ENCODE data around the gene ZSWIM4.
A peak's percentile ranks its signal among the peaks of the same experiment; 100 is the strongest.
"Not testable (repeated sequence)": the region's sequence is repeated elsewhere in the genome, so short reads cannot be mapped to it uniquely, and the experiment has no call there.

Gene ZSWIM4

DNA sequence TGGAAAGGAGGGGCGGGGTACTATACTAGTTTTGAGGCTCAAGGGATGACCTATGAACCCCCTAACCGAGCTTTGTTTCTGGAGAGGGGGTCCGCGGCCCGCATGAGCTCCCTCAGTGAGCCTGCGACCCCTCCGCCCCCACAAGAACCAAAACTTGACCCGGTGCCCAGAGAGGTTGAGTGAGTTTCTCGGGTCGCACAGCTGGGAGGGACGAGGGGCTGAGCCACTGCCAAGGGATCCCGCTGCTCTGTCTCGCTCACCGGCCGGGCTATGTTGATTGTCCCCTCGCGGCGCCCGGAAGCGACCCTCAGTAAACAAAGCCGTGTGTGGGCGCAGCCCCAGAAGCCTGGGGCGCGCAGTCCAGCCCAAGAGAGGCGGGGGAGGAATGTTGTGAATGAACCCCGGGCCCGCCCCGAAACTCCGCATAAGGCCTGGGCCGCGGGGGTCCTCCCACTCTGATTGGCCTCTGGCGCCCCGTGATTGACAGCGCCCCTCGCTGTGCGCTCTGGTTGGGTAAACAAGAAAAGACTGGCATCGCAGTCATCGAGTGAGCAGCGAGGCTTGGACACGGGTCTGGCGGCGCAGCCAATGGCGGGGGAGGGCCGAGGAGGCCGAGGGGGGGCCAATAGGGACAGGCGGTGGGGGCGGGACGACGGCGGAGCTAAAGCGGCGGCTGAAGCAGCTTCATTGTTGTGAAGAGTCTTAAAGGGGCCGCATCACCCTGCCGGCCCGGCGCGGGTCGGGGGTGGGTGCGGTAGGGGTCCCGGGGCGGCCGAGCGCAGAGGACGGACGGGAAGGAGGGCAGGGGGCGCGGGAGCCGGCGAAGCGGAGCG, at the start of gene ZSWIM4:
ZSWIM4 (plus strand) TSS at position 687 of the 833 bp plus-strand sequence. CDS start 206 bp downstream, outside the sequence.
- peak; percentile 99 for DNase-seq (ENCODE audit: low spot score)

DNA sequence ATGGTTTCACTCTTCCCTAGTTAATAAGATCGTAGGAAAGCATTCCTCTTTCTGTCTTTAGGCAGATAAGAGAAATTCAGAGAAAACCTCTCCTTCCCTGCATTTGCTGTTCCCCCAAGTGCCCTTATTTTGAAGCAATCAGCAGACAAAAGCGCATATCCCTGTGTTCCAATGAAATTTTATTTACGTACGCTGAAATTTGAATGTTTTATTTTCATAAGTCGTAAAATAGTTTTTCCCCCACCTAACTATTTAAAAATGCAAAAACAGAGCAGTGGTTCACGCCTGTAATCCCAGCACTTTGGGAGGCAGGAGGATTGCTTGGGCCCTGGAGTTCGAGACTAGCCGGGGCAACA, 48.2 kb upstream of the ZSWIM4 start:
- DNase-seq (ENCODE audit: low spot score), result no peak

DNA sequence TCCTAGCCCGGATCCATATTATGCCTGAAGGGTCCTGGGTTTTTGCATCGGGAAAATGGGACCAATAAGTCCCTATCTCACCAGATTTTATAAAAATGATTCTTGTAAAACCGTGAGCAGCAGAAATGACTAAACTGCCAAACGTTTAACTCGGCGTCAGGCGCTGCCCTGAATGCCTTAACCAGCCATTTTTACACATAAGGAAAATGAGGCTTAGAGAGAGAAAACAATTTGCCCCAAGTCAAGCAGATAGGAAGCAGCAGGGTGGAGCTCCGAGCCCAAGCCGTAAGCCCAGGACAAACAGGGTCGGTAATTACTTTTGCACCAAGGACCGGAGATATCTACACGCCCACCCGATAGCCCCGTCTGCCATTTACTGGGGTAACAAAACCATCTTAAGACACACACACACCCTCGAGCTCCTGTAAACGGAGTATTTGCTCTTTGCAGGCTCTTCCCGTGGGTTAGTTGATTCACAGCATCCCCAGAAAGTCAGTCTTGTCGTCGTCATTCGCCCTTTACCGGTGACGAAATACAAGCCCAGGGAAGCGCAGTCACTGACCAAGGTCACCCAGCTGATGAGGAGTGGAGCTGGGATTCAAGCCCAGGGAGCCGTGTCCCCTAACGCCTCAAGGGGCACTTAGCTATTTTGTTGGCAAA, 46.9 kb upstream of the ZSWIM4 start:
- peak; percentile 19 for DNase-seq (ENCODE audit: low spot score)

GRCh38 chr19:13751436-13751835, 43.8 kb upstream of the ZSWIM4 start:
- no peak for DNase-seq (ENCODE audit: low spot score)

- not testable (repeated sequence) for DNase-seq (ENCODE audit: low spot score)
Measured at GRCh38 chr19:13753622-13754021, 41.6 kb upstream of the ZSWIM4 start.

DNA sequence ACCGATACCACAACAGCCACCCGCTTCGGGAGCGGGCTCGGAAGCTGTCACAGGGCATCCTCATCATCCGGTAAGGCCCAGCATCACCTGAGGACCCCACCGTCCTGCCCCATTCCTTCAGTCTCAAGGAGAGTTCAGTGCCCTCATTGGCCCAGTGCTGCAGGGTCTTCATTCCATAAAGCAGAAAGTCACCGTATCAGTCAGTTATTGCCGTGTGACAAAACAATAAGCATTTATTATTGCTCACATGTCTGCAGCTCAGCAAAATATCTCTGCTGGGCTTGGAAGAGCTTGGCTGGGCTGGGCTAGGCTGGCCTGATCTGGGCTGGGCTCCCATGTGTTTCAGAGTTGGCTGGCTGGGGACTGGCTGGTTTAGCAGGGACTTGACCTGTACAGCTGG, 39.0 kb upstream of the ZSWIM4 start:
- no peak for DNase-seq (ENCODE audit: low spot score)

- no peak for DNase-seq (ENCODE audit: low spot score)
Measured at GRCh38 chr19:13757805-13758772, 37.2 kb upstream of the ZSWIM4 start.

- DNase-seq (ENCODE audit: low spot score), result no peak
Measured at GRCh38 chr19:13758795-13759194, 36.4 kb upstream of the ZSWIM4 start.

DNA sequence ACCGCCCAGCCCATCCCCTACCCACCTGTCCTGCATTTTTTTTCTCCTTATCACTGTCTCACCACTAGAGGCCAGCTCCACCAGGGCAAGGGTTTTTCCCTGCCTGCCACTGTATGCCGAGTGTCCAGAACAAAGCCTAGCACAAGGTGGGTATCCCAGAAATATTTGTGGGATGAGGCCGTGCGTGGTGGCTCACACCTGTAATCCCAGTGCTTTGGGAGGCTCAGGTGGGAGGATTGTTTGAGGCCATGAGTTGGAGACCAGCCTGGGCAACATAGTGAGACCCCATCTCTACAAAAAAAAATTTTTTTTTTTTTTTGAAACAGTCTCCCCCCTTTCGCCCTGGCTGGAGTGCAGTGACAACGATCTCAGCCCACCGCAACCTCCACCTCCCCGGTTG, 33.8 kb upstream of the ZSWIM4 start:
- no peak for DNase-seq (ENCODE audit: low spot score)

GRCh38 chr19:13762635-13763235, 32.5 kb upstream of the ZSWIM4 start:
- DNase-seq (ENCODE audit: low spot score), result no peak

GRCh38 chr19:13763265-13763664, 32.0 kb upstream of the ZSWIM4 start:
- no peak for DNase-seq (ENCODE audit: low spot score)

DNA sequence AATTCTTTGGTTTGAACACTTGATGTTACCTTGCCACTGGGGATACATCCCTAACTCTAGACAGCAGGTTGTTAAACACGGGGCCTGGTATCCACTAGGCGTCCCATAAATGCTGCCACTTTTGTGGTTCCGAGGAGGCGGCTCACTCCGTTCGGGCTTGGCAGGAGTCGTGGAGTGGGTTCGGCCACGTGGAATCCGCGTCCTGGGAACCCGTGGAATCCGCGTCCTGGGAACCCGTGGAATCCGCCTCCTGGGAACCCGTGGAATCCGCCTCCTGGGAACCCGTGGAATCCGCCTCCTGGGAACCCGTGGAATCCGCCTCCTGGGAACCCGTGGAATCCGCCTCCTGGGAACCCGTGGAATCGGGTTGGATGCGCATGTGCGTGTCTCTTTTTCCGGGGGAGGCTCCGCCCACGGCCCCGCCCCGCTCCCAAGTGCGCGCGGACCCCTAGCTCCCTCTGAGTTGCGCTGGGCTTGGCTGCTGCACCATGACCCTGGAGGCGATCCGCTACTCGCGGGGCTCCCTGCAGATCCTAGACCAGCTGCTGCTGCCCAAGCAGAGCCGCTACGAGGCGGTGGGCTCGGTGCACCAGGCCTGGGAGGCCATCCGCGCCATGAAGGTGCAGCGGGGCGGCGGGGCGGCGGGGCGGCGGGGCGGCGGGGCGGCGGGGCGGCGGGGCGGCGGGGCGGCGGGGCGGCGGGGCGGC, 31.0 kb upstream of the ZSWIM4 start, which contains the start of gene MRI1:
MRI1 (plus strand) TSS at position 422 of the 707 bp plus-strand sequence; CDS start at position 489, 67 bp downstream.
- DNase-seq (ENCODE audit: low spot score), result peak; percentile 85

GRCh38 chr19:13764821-13765394, 30.3 kb upstream of the ZSWIM4 start:
- peak; percentile 10 for DNase-seq (ENCODE audit: low spot score)

- DNase-seq (ENCODE audit: low spot score), result no peak
Measured at GRCh38 chr19:13765395-13766094, 29.7 kb upstream of the ZSWIM4 start.

GRCh38 chr19:13766095-13766481, 29.2 kb upstream of the ZSWIM4 start:
- no peak for DNase-seq (ENCODE audit: low spot score)

GRCh38 chr19:13768510-13768909, 26.7 kb upstream of the ZSWIM4 start:
- no peak for DNase-seq (ENCODE audit: low spot score)

GRCh38 chr19:13770013-13770635, 25.1 kb upstream of the ZSWIM4 start:
- DNase-seq (ENCODE audit: low spot score), result no peak

DNA sequence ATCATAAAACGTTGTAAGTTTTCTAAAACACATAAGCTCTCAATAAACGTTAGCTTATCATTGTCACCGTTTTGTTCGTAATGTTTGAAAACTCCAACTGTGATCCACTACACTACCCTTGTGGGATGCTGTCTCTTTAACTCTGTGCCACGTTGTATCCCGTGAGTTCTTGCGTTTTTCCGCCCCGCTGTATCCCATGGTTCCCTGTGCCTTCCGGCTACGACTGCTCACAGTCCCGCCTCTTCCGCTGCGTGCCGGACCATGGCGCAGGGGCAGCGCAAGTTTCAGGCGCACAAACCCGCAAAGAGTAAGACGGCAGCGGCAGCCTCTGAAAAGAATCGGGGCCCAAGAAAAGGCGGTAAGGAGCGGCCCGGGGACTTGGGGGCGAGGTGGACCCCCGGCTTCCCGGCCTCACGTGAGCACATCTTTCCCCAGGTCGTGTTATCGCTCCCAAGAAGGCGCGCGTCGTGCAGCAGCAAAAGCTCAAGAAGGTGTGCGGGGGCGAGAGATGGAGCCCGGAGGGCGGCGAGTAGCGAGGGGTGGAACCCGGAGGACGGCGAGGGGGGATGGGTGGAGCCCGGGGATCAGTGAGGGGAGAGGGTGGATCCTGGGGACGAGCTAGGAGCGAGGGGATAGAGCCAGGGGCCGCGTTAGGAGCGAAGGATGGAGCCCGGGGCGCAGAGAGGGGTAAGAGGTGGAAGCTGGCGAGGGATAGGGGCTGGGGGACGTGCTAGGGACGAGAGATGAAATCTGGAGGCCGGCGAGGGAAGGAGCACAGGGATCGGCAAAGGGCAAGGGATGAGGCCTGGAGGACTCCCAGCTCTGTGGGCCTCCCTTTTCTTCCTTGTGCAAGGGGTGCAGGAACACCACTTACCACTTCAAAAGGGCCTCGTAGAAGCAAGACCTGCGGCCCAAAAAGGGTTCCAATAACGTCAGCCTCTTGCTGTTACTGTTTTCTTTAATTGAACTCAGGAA, 20.7 kb upstream of the ZSWIM4 start, which contains the start of gene C19orf53:
C19orf53 (plus strand) TSS at position 240 of the 975 bp plus-strand sequence; CDS start at position 262, 22 bp downstream.
- DNase-seq (ENCODE audit: low spot score), result peak; percentile 95
